Psoas muscle (tissue), 8 donors: ENCODE measurements around the gene NTHL1. TPM values are rescaled to one million over a fixed set of nuclear protein-coding genes. Genes with fewer than 3 reads are reported as not detected.

Experiments
- ATAC-seq, 4 donors: fragments of 200-7000 bp; cut with Tn5 transposase; one replicate each; pipeline ENCODE4 v1.9.1; 2020; ENCODE audit warnings: moderate library complexity in 3 of 4, mild to moderate bottlenecking in 2 of 4
- DNase-seq, 2 donors: peaks; one replicate each; pipeline ENCODE4 v3.0.0-alpha.2; 2020
- H3K27ac ChIP-seq: fragments of 200-600 bp; one replicate; pipeline ENCODE4 v1.8.0; 2022
- H3K27me3 ChIP-seq, 3 donors: fragments of 200-600 bp in 1 of 3; one replicate each; pipeline versions ENCODE4 v1.6.1 to v1.8.0; 2013 to 2022; ENCODE audit warnings: low read length in 2 of 3, mild to moderate bottlenecking in 2 of 3, moderate library complexity in 1 of 3; ENCODE audit not compliant: insufficient read depth in 3 of 3
- H3K36me3 ChIP-seq, 2 donors: fragments of 200-600 bp in 1 of 2; one replicate each; pipeline versions ENCODE4 v1.6.1 to v1.8.0; 2013 to 2022; ENCODE audit warnings: low read depth in 1 of 2, mild to moderate bottlenecking in 1 of 2, moderate library complexity in 1 of 2; ENCODE audit not compliant: insufficient read depth in 1 of 2
- H3K4me1 ChIP-seq: fragments of 200-600 bp; one replicate; pipeline ENCODE4 v1.8.0; 2022
- H3K4me3 ChIP-seq: fragments of 200-600 bp; one replicate; pipeline ENCODE4 v1.8.0; 2022; ENCODE audit warnings: mild to moderate bottlenecking
- H3K9me3 ChIP-seq: fragments of 200-600 bp; one replicate; pipeline ENCODE4 v1.8.0; 2022
- CTCF ChIP-seq: fragments of 200-600 bp; IDR thresholded peaks from one replicate; pipeline ENCODE4 v1.8.0; 2022; ENCODE audit warnings: antibody characterized with exemption
- WGBS, 3 donors: extraction: QIAGEN DNeasy Blood & Tissue Kit; methylation state at CpG; one replicate each; pipeline versions ENCODE4 v1.1.6 to v1.1.7; 2013; 5-methylcytosine and 5-hydroxymethylcytosine counted together
- intact Hi-C, 2 donors: fragments of 100-400 bp; cut with DNase I; formaldehyde crosslinking; loops; one replicate each; pipeline versions ENCODE4 v1.11.0 to v1.14.2; 2022
- polyA plus RNA-seq, 3 donors: library from polyadenylated mRNA; stranded (reverse); fragments of 200-250 nt; gene quantifications; one replicate each; pipeline ENCODE4 v1.2.3, GENCODE V29; 2013
- total RNA-seq, 4 donors: library from RNA; stranded (reverse); fragmentation: NEBNext Ultra II Directional in 2 of 4; extraction: Animal tissue kit (Norgen Biotek cat#: 25700) in 2 of 4; gene quantifications; one replicate each; pipeline versions ENCODE4 v1.2.1 to v1.2.4, GENCODE V29; 2021 to 2023
- donor health status: healthy with polysubstance abuse.
- donor health status: DM: no; HTN: no; CAD: no; lungs with moderate emphysema.
- donor health status: Bipolar disorder and iron deficiency.
- donor health status: healthy.
- donor health status: DM: yes; HTN: yes; CAD: no.
- donor health status: DM: no; HTN: no; CAD: no.
- donor health status: DM: no; HTN: no; CAD: no.
- donor health status: DM: yes; HTN: yes; CAD: no.

Gene NTHL1
- total and polyA plus RNA-seq, 7 donors = 3.1 to 17.7 (median 8.0) TPM

GRCh38 chr16:1997494-1998359 lies 49.9 kb downstream of the NTHL1 start:
- Histone ChIP-seq H3K9me3 (no peaks in the 10 kb centered on the region), H3K4me1 (peaks cover 17% of the 10 kb centered on the region), H3K4me3 (no peak overlapping the region), H3K27ac (peak overlapping the region; percentile 63), H3K27me3 (no peaks in the 10 kb centered on the region), H3K36me3 (peaks cover 8 to 54% of the 10 kb centered on the region in 2 donors)
- peak; percentile 51 to 86 for DNase-seq
- TF ChIP-seq CTCF = no peak
- 59 to 80% (median 67%) methylated on average over 24 to 26 of the region's 26 CpGs for WGBS, 3 donors
- ATAC-seq = peak; percentile 30 to 73 (median 48)
- intact Hi-C loops = no loop called here

GRCh38 chr16:1993731-1994131 lies 53.9 kb downstream of the NTHL1 start:
- DNase-seq (peak; percentile 31 to 60), ATAC-seq (no peak)
- Histone ChIP-seq H3K4me3 (no peak overlapping the region), H3K36me3 (peaks cover 3 to 14% of the 10 kb centered on the region in 2 donors), H3K9me3 (no peaks in the 10 kb centered on the region), H3K27ac (no peak overlapping the region), H3K4me1 (peaks cover 30% of the 10 kb centered on the region), H3K27me3 (peaks cover 0 to 26% (median 17%) of the 10 kb centered on the region in 3 donors)
- 66 to 73% (median 71%) methylated on average over 2 of the region's 2 CpGs for WGBS, 3 donors
- intact Hi-C loops = no loop called here
- no peak for TF ChIP-seq CTCF

- intact Hi-C loops = no loop called here
- no peak overlapping the region for H3K27ac ChIP-seq
- WGBS, 3 donors = 39 to 44% (median 43%) methylated on average over 43 to 50 of the region's 50 CpGs
- peak; percentile 1 to 7 (median 2) for ATAC-seq
- DNase-seq = peak in 1 of 2 donors; percentile 33
- H3K4me1 ChIP-seq = peaks cover 22% of the 10 kb centered on the region
- TF ChIP-seq CTCF = no peak
- peak overlapping the region; percentile 62 for H3K4me3 ChIP-seq
- H3K9me3 ChIP-seq = no peaks in the 10 kb centered on the region
- peaks cover 3 to 6% of the 10 kb centered on the region in 2 donors for H3K36me3 ChIP-seq
- H3K27me3 ChIP-seq = peaks cover 0 to 34% (median 20%) of the 10 kb centered on the region in 3 donors
Observed at GRCh38 chr16:1992704-1993317, 54.8 kb downstream of the NTHL1 start.

DNA sequence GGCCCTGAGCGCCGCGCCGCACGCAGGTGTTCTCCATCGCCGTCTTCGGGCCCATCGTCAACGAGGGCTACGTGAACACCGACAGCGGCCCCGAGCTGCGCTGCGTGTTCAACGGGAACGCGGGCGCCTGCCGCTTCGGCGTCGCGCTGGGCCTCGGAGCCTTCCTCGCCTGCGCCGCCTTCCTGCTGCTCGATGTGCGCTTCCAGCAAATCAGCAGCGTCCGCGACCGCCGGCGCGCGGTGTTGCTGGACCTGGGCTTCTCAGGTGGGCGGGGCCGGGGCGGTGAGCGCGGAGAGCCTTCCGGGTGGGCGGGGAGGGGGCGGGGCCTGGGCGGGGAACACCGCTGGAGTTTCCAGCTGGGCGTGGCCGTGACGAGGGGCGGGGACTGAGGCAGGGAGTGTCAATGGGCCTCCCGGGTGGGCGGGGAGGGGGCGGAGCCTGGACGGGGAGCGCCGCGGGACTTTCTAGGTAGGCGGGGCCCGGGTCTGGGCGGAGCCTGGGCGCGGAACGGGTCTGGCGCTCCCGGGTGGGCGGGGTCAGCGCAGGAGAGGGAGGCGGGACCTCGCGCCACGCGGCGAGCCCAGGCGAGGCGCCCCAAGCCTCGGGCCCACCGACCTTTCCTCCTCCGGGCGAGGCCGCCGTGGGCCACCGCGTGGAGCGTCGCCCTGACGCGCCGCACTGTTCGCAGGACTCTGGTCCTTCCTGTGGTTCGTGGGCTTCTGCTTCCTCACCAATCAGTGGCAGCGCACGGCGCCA lies 55.5 kb downstream of the NTHL1 start:
- H3K27ac ChIP-seq = no peak overlapping the region
- peaks cover 2 to 7% of the 10 kb centered on the region in 2 donors for H3K36me3 ChIP-seq
- TF ChIP-seq CTCF = no peak
- intact Hi-C loops = no loop called here
- no peaks in the 10 kb centered on the region for H3K9me3 ChIP-seq
- ATAC-seq (peak; percentile 92 to 94 (median 92)), DNase-seq (peak; percentile 96 to 98)
- peaks cover 0 to 34% (median 20%) of the 10 kb centered on the region in 3 donors for H3K27me3 ChIP-seq
- H3K4me3 ChIP-seq = peak overlapping the region; percentile 62
- WGBS, 3 donors = 3 to 4% (median 4%) methylated on average over 39 to 96 of the region's 96 CpGs
- H3K4me1 ChIP-seq = peaks cover 17% of the 10 kb centered on the region
